ENCODE data around the gene BATF2.

BATF2 gene

DNA sequence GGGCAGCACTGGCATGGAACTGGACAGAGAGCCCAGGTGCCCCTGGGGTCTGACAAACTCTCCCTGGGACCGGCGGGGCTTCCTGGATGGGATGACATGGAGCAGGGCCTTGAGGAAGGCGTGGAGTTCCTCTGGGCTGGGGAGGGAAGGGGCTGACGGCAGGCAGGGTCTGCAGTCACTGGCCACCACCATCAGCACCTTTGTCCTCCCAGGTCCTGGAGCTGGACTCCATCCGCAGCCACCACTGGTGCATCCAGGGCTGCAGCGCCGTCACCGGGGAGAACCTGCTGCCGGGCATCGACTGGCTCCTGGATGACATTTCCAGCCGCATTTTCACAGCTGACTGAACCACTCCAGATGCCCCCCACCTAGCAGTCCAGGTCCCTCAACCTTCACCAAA is 24.7 kb upstream of the BATF2 start:
- TF ChIP-seq, protein P1, sequence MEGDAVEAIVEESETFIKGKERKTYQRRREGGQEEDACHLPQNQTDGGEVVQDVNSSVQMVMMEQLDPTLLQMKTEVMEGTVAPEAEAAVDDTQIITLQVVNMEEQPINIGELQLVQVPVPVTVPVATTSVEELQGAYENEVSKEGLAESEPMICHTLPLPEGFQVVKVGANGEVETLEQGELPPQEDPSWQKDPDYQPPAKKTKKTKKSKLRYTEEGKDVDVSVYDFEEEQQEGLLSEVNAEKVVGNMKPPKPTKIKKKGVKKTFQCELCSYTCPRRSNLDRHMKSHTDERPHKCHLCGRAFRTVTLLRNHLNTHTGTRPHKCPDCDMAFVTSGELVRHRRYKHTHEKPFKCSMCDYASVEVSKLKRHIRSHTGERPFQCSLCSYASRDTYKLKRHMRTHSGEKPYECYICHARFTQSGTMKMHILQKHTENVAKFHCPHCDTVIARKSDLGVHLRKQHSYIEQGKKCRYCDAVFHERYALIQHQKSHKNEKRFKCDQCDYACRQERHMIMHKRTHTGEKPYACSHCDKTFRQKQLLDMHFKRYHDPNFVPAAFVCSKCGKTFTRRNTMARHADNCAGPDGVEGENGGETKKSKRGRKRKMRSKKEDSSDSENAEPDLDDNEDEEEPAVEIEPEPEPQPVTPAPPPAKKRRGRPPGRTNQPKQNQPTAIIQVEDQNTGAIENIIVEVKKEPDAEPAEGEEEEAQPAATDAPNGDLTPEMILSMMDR (IDR thresholded peaks at IDR 0.05; ENCODE audit: low read length, missing control alignments): no peak
- no peak overlapping the region for H3K4me3 ChIP-seq (replicated peaks; ENCODE audit: low read depth, low read length)
- no peak for DNase-seq (ENCODE audit: low read depth)

DNA sequence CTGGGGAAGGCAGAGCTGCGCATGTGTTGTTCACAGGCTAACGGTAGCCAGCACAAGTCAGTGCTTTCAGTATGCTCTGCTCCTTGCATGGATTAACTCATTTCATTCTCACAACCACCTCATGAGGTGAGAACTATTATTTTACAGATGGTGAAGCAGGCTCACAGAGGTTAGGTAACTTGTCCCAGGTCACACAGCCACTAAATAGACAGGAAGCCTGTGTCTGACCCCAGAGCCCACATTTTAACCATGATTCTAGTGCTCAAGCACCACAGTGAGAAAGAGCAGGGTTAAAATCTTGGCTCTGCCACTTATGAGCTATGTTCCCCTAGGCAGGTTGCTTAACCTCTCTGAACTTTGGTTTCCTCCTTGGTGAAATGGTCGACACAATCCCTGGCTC is 24.2 kb upstream of the BATF2 start:
- no peak overlapping the region for H3K4me3 ChIP-seq (replicated peaks; ENCODE audit: low read depth, low read length)
- TF ChIP-seq, protein P1 (IDR thresholded peaks at IDR 0.05; ENCODE audit: low read length, missing control alignments): no peak
- no peak for DNase-seq (ENCODE audit: low read depth)

- H3K4me3 ChIP-seq (replicated peaks; ENCODE audit: low read depth, low read length): no peak overlapping the region
- no peak for DNase-seq (ENCODE audit: low read depth)
- TF ChIP-seq, protein P1 (IDR thresholded peaks at IDR 0.05; ENCODE audit: low read length, missing control alignments): no peak
Observed at GRCh38 chr11:65019824-65020223, 23.1 kb upstream of the BATF2 start.

GRCh38 chr11:65017937-65018336 is 21.2 kb upstream of the BATF2 start:
- H3K4me3 ChIP-seq (replicated peaks; ENCODE audit: low read depth, low read length): no peak overlapping the region
- DNase-seq (ENCODE audit: low read depth): no peak
- TF ChIP-seq, protein P1 (IDR thresholded peaks at IDR 0.05; ENCODE audit: low read length, missing control alignments): no peak

- H3K4me3 ChIP-seq (replicated peaks; ENCODE audit: low read depth, low read length): no peak overlapping the region
- DNase-seq (ENCODE audit: low read depth): no peak
- TF ChIP-seq, protein P1 (IDR thresholded peaks at IDR 0.05; ENCODE audit: low read length, missing control alignments): no peak
Observed at GRCh38 chr11:65016705-65017104, 19.9 kb upstream of the BATF2 start.

DNA sequence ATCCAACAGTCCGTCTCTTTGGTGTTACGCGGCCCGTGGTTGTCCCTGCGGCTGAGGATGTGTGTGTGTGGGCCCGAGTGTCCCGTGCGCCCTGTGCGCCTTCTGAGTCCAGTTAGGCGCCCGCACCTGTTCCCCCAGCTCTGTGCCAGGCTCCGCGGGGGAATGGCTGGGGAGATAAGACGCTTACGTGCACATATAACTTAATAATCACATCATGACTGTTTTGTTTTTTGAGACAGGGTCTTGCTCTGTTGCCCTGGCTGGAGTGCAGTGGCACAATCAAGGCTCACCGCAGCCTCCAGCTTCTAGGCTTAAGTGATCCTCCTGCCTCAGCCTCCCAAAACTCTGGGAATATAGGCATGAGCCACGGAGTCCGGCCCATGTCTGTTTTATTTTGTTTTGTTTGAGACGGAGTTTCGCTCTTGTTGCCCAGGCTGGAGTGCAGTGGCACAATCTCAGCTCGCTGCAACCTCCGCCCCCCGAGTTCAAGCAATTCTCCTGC is 18.0 kb upstream of the BATF2 start:
- no peak for DNase-seq (ENCODE audit: low read depth)
- peak overlapping the region; percentile 84 for H3K4me3 ChIP-seq (replicated peaks; ENCODE audit: low read depth, low read length)

More for the DNA sequence above, 18.0 kb upstream of the BATF2 start:
- TF ChIP-seq, protein P1 (IDR thresholded peaks at IDR 0.05; ENCODE audit: low read length, missing control alignments): no peak
